Liver (tissue), 3 donors: ENCODE data around the gene CELA2A.

ENCODE experiments used
- FOXA1 ChIP-seq: IDR thresholded peaks from 2 replicates; pipeline ENCODE4 v1.6.1; 2016; ENCODE audit warnings: antibody characterized with exemption
- GABPA ChIP-seq, 2 donors: IDR thresholded peaks in 1 of 2; conservative IDR thresholded peaks in 1 of 2; 2 replicates each; pipeline ENCODE4 v1.6.1; 2016; ENCODE audit warnings: antibody characterized with exemption in 2 of 2, mild to moderate bottlenecking in 1 of 2, moderate library complexity in 1 of 2
- JUND ChIP-seq, 2 donors: IDR thresholded peaks; 2 replicates each; pipeline ENCODE4 v1.6.1; 2016; ENCODE audit warnings: antibody characterized with exemption in 2 of 2
- TAF1 ChIP-seq: conservative IDR thresholded peaks from 2 replicates; pipeline ENCODE4 v1.6.1; 2016; ENCODE audit warnings: antibody characterized with exemption, mild to moderate bottlenecking
- YY1 ChIP-seq: IDR thresholded peaks from 2 replicates; pipeline ENCODE4 v1.6.1; 2016; ENCODE audit warnings: antibody characterized with exemption, mild to moderate bottlenecking
- TF ChIP-seq, protein P1 (sequence below): fragments of 150-350 bp; IDR thresholded peaks from 2 replicates; pipeline ENCODE4 v1.5.1; 2017; ENCODE audit warnings: improper control_type of control experiment, low read depth, low read length; ENCODE audit not compliant: missing input control
- donor health status: healthy.
- donor health status: healthy.

DNA sequence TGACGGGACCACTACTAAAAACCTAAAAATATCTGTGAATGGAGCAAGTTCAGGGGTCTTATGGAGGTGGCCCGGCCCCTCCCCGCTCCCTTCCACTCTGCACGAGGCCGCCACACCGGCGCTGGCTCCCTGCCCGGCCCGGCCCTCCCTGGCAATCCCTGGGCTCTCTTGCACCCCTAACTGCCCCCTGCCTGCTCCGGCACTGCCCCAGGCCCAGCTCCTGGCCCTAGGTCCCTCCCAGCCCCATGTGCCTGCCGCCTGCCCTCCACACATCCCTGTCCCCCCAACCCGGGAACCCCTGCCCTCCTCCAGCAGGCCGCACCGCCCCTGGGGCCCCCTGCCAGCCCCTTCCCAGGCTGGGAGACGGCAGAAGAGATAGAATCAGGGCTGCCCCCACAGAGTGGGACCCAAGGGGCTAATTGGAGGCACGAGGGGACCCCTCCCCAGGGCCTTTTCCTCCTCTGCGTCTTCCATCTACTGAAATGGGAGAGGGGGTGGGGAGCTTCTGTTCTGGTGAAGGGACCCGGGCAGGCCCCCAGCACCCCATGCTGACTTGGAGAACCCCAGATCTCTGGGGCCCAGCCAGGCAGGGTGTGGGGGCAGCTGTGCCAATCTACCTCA is 27.6 kb upstream of the CELA2A start:
- TF ChIP-seq, protein P1, sequence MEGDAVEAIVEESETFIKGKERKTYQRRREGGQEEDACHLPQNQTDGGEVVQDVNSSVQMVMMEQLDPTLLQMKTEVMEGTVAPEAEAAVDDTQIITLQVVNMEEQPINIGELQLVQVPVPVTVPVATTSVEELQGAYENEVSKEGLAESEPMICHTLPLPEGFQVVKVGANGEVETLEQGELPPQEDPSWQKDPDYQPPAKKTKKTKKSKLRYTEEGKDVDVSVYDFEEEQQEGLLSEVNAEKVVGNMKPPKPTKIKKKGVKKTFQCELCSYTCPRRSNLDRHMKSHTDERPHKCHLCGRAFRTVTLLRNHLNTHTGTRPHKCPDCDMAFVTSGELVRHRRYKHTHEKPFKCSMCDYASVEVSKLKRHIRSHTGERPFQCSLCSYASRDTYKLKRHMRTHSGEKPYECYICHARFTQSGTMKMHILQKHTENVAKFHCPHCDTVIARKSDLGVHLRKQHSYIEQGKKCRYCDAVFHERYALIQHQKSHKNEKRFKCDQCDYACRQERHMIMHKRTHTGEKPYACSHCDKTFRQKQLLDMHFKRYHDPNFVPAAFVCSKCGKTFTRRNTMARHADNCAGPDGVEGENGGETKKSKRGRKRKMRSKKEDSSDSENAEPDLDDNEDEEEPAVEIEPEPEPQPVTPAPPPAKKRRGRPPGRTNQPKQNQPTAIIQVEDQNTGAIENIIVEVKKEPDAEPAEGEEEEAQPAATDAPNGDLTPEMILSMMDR = no peak
- TF ChIP-seq FOXA1 = no peak
- no peak for TF ChIP-seq GABPA (IDR thresholded peaks at IDR 0.05 in 1 of 2, conservative IDR thresholded peaks at IDR 0.05 in 1 of 2)
- no peak for TF ChIP-seq TAF1
- no peak for TF ChIP-seq JUND (IDR thresholded peaks at IDR 0.05)
- TF ChIP-seq YY1 = no peak
